Left renal pelvis (tissue), 4 donors: Measurements from ENCODE around the gene IL34. TPM values are rescaled to one million over a fixed set of nuclear protein-coding genes. Genes with fewer than 3 reads are reported as not detected.
"Not testable (repeated sequence)": the region's sequence is repeated elsewhere in the genome, so short reads cannot be mapped to it uniquely, and the experiment has no call there.

Experiments
- DNase-seq, 4 donors: peaks; one replicate each; pipeline ENCODE4 v3.0.0-alpha.2; 2013; ENCODE audit warnings: low read depth in 4 of 4, low spot score in 3 of 4
- polyA plus RNA-seq, 4 donors: library from polyadenylated mRNA; unstranded; fragments of 120-200 nt; gene quantifications; one replicate each; pipeline ENCODE4 v1.2.1, GENCODE V29; 2013; ENCODE audit not compliant: insufficient read length in 4 of 4

The IL34 gene
- 1 to 10 TPM; 1.0 to 5.5 (median 1.1) TPM for polyA plus RNA-seq

- DNase-seq, result no peak
Observed at GRCh38 chr16:70646260-70647241, at the start of gene IL34. TSS of gene IL34 (plus strand) at chr16:70646559. CDS start at chr16:70646948, 389 bp downstream.

- no peak for DNase-seq
Observed at GRCh38 chr16:70597135-70597835, 49.1 kb upstream of the IL34 start.

GRCh38 chr16:70598937-70599503 is 47.3 kb upstream of the IL34 start:
- DNase-seq, result no peak

- DNase-seq, result no peak
Observed at GRCh38 chr16:70600730-70601129, 45.6 kb upstream of the IL34 start.

GRCh38 chr16:70601576-70602575 is 44.5 kb upstream of the IL34 start:
- DNase-seq, result no peak

GRCh38 chr16:70602831-70603230 is 43.5 kb upstream of the IL34 start:
- no peak for DNase-seq

GRCh38 chr16:70604407-70605282 is 41.7 kb upstream of the IL34 start:
- no peak for DNase-seq

- no peak for DNase-seq
Observed at GRCh38 chr16:70605283-70605657, 41.1 kb upstream of the IL34 start.

GRCh38 chr16:70608521-70608920 is 37.8 kb upstream of the IL34 start:
- no peak for DNase-seq

GRCh38 chr16:70610273-70611223 is 35.8 kb upstream of the IL34 start:
- no peak for DNase-seq

GRCh38 chr16:70611224-70611598 is 35.1 kb upstream of the IL34 start:
- DNase-seq, result no peak

- no peak for DNase-seq
Observed at GRCh38 chr16:70611785-70612303, 34.5 kb upstream of the IL34 start.

GRCh38 chr16:70612931-70613330 is 33.4 kb upstream of the IL34 start:
- DNase-seq, result no peak

GRCh38 chr16:70614208-70614951 is 32.0 kb upstream of the IL34 start:
- no peak for DNase-seq

GRCh38 chr16:70615945-70616344 is 30.4 kb upstream of the IL34 start:
- DNase-seq, result no peak

GRCh38 chr16:70621864-70622263 is 24.5 kb upstream of the IL34 start:
- not testable (repeated sequence) for DNase-seq

GRCh38 chr16:70627696-70628095 is 18.7 kb upstream of the IL34 start:
- no peak for DNase-seq
